ENCODE data around the gene DLGAP1.

DLGAP1 gene

GRCh38 chr18:3874125-3874524, 581.0 kb downstream of the DLGAP1 start:
- Mint-ChIP-seq H3K36me3 (no peaks in the 10 kb centered on the region), H3K4me3 (no peak overlapping the region), H3K9me3 (no peaks in the 10 kb centered on the region), H3K27ac (no peak overlapping the region), H3K4me1 (no peaks in the 10 kb centered on the region), H3K27me3 (peaks cover 12% of the 10 kb centered on the region)
- CTCF ChIA-PET: no interaction called here
- DNase-seq: no peak

GRCh38 chr18:3873698-3874097, 581.4 kb downstream of the DLGAP1 start:
- DNase-seq: no peak
- Mint-ChIP-seq H3K4me3 (no peak overlapping the region), H3K36me3 (no peaks in the 10 kb centered on the region), H3K27ac (no peak overlapping the region), H3K9me3 (no peaks in the 10 kb centered on the region), H3K4me1 (no peaks in the 10 kb centered on the region), H3K27me3 (peaks cover 12% of the 10 kb centered on the region)
- CTCF ChIA-PET: no interaction called here

GRCh38 chr18:3873211-3873610, 581.9 kb downstream of the DLGAP1 start:
- H3K27ac Mint-ChIP-seq: no peak overlapping the region
- DNase-seq: no peak
- no peak overlapping the region for H3K4me3 Mint-ChIP-seq
- no peaks in the 10 kb centered on the region for H3K36me3 Mint-ChIP-seq
- H3K4me1 Mint-ChIP-seq: no peaks in the 10 kb centered on the region
- CTCF ChIA-PET: no interaction called here
- H3K27me3 Mint-ChIP-seq: peaks cover 12% of the 10 kb centered on the region
- H3K9me3 Mint-ChIP-seq: no peaks in the 10 kb centered on the region

- no peaks in the 10 kb centered on the region for H3K4me1 Mint-ChIP-seq
- H3K27ac Mint-ChIP-seq: no peak overlapping the region
- DNase-seq: no peak
- no peaks in the 10 kb centered on the region for H3K36me3 Mint-ChIP-seq
- peaks cover 9% of the 10 kb centered on the region for H3K27me3 Mint-ChIP-seq
- CTCF ChIA-PET: no interaction called here
- no peak overlapping the region for H3K4me3 Mint-ChIP-seq
- no peaks in the 10 kb centered on the region for H3K9me3 Mint-ChIP-seq
Measured at GRCh38 chr18:3872641-3873040, 582.5 kb downstream of the DLGAP1 start.

DNA sequence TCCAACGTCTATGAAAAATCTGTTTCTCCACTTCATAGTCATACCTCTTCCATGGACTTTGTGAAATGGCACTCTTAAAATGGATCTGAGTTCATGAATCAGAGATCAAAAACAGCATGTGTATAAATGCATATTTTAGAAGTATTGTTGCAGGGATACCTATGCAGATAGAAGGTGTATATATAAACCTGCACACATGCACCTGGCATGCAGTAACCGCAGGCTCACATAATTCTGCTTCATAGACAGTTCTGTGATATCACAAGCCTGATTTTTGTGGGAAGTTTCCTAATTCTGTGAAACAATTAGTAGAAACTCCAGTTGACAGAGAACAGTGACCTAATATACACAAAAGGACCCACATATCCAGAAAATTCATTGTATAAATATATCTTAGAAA, 583.4 kb downstream of the DLGAP1 start:
- H3K4me3 Mint-ChIP-seq: no peak overlapping the region
- CTCF ChIA-PET: no interaction called here
- peaks cover 9% of the 10 kb centered on the region for H3K27me3 Mint-ChIP-seq
- H3K27ac Mint-ChIP-seq: no peak overlapping the region
- H3K9me3 Mint-ChIP-seq: no peaks in the 10 kb centered on the region
- no peak for DNase-seq
- no peaks in the 10 kb centered on the region for H3K36me3 Mint-ChIP-seq
- H3K4me1 Mint-ChIP-seq: no peaks in the 10 kb centered on the region

- Mint-ChIP-seq H3K9me3 (no peaks in the 10 kb centered on the region), H3K4me3 (no peak overlapping the region), H3K27me3 (peaks cover 6% of the 10 kb centered on the region), H3K27ac (no peak overlapping the region), H3K4me1 (no peaks in the 10 kb centered on the region), H3K36me3 (no peaks in the 10 kb centered on the region)
- DNase-seq: no peak
- CTCF ChIA-PET: no interaction called here
Measured at GRCh38 chr18:3870914-3871313, 584.2 kb downstream of the DLGAP1 start.

GRCh38 chr18:3869848-3870247, 585.3 kb downstream of the DLGAP1 start:
- Mint-ChIP-seq H3K9me3 (no peaks in the 10 kb centered on the region), H3K27me3 (peaks cover 5% of the 10 kb centered on the region), H3K27ac (no peak overlapping the region), H3K36me3 (no peaks in the 10 kb centered on the region), H3K4me1 (no peaks in the 10 kb centered on the region), H3K4me3 (no peak overlapping the region)
- CTCF ChIA-PET: interaction anchor here (1.2 to 2.7 kb wide), 5 partner anchors 96 to 588 kb away, joined by 3 to 22 read pairs (median 4); no protein-coding TSS in a partner anchor
- DNase-seq: no peak

- H3K4me3 Mint-ChIP-seq: no peak overlapping the region
- CTCF ChIA-PET: interaction anchor here (1.7 to 2.7 kb wide), 2 partner anchors 97 to 158 kb away, joined by 4 to 22 read pairs; no protein-coding TSS in a partner anchor
- H3K27me3 Mint-ChIP-seq: no peaks in the 10 kb centered on the region
- no peaks in the 10 kb centered on the region for H3K36me3 Mint-ChIP-seq
- H3K27ac Mint-ChIP-seq: no peak overlapping the region
- H3K9me3 Mint-ChIP-seq: no peaks in the 10 kb centered on the region
- H3K4me1 Mint-ChIP-seq: no peaks in the 10 kb centered on the region
- DNase-seq: no peak
Measured at GRCh38 chr18:3867864-3868311, 587.2 kb downstream of the DLGAP1 start.

DNA sequence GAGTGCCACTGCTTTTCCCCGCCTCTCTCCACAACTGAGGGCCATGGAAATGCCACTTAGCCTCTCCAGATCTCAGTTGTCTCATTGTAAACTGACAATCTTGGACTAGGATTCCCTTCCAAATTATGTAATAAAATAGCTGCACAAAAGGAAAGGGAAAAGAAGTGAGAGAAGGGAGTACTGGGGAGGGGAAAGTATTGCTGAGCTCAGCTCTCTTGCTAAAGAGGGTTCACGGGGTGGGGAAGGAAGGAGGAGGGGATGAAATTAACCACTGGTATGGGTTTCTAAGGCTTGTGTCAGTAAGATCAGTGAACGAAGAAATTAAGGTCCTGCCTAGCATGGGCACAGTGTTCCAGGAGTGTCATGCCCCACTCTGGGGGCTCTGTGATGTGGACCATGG, 587.9 kb downstream of the DLGAP1 start:
- no peak for DNase-seq
- CTCF ChIA-PET: no interaction called here
- H3K9me3 Mint-ChIP-seq: no peaks in the 10 kb centered on the region
- H3K4me3 Mint-ChIP-seq: no peak overlapping the region
- H3K27ac Mint-ChIP-seq: no peak overlapping the region
- H3K36me3 Mint-ChIP-seq: no peaks in the 10 kb centered on the region
- H3K27me3 Mint-ChIP-seq: no peaks in the 10 kb centered on the region
- H3K4me1 Mint-ChIP-seq: no peaks in the 10 kb centered on the region

DNA sequence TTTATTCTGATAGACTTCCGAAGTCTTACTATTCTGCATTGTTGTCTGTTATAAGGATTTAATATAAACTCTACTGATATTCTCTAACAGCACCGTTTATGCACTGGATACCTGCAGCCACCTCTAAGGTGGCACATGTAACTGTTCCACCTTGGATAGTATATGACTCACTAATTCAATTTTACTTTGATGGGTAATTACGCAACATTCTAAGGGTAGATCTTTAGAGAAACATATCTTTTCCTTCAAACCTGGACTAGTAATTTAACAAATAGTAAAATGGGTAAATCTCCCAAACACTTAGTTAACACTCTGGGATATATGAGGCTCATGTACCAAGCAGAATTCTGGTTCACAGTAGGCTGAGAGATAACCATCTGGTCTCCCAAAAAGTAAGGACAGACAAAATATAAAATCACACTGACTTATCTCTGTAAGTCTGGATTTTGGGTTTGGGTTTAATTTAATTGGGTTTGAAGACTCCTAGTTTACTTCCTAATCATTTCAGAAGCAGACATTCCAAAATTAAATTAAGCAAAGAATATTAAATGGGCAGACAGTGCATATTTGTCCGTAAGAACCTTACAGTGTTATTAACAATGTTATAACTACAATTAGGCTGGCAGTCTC, 590.3 kb downstream of the DLGAP1 start:
- Mint-ChIP-seq H3K4me3 (no peak overlapping the region), H3K36me3 (no peaks in the 10 kb centered on the region), H3K27me3 (no peaks in the 10 kb centered on the region), H3K27ac (no peak overlapping the region), H3K9me3 (no peaks in the 10 kb centered on the region), H3K4me1 (no peaks in the 10 kb centered on the region)
- CTCF ChIA-PET: no interaction called here
- DNase-seq: no peak

DNA sequence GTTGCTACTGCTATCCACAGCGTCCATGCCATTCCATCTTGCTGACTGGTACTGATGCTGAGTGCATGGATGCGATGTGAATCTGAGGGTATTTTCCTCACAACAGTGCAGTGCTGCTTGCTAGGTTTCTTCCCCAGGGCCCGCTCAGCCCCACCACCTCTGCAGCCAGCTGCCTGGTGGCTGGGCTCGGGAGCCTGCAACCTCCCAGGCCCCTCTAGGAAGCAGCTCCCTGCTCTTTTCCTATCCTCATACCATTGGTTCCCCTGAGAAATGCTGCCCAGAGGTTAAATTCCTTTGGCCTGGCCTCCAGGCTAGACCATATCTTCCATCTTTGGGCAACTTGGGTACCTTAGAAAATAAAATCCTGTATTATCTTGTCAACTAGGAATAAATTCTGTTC, 591.5 kb downstream of the DLGAP1 start:
- CTCF ChIA-PET: no interaction called here
- Mint-ChIP-seq H3K4me1 (no peaks in the 10 kb centered on the region), H3K27ac (no peak overlapping the region), H3K27me3 (no peaks in the 10 kb centered on the region), H3K36me3 (no peaks in the 10 kb centered on the region), H3K9me3 (no peaks in the 10 kb centered on the region), H3K4me3 (no peak overlapping the region)
- DNase-seq: no peak

DNA sequence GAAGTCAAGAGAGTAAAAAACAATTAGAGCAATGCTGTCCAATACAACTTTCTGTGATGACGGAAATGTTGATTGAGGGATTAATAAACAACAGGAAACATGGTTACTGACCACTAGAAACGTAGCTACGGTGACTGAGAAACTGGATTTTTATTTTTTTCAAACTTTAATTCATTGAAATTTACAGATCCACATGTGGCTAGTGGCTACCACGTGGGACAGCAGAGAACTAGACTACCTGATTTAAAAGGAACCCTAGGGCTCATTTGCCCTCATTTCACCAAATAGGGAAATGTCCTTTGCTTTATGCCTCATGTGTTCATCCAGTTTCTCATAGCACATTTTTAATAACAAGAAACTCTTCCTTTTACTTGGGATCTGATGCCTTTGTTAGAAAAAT, 592.1 kb downstream of the DLGAP1 start:
- CTCF ChIA-PET: no interaction called here
- no peaks in the 10 kb centered on the region for H3K9me3 Mint-ChIP-seq
- no peak overlapping the region for H3K4me3 Mint-ChIP-seq
- no peaks in the 10 kb centered on the region for H3K36me3 Mint-ChIP-seq
- DNase-seq: no peak
- no peaks in the 10 kb centered on the region for H3K27me3 Mint-ChIP-seq
- no peaks in the 10 kb centered on the region for H3K4me1 Mint-ChIP-seq
- no peak overlapping the region for H3K27ac Mint-ChIP-seq

- no peak for DNase-seq
- Mint-ChIP-seq H3K27me3 (no peaks in the 10 kb centered on the region), H3K27ac (no peak overlapping the region), H3K36me3 (no peaks in the 10 kb centered on the region), H3K4me1 (no peaks in the 10 kb centered on the region), H3K4me3 (no peak overlapping the region), H3K9me3 (no peaks in the 10 kb centered on the region)
- CTCF ChIA-PET: no interaction called here
Measured at GRCh38 chr18:3861495-3861894, 593.6 kb downstream of the DLGAP1 start.

DNA sequence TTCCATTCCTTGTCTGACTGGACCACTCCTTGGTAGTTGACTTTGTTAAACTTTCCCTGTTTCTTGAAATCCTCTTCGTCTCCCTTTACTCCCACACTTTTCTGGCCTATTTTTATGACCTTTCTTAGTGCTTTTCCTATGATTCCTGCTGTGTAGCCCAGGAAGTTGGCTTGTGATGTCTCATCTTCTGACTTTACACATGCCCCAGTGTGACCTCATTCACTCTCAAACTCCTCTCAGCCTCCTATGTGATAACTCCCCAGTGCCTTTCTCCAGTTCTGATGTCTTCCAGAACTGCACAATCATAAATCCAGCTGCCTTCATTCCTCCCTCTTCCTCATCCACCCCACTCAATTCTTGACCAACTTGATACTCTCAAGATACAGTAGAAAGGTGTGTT, 597.6 kb downstream of the DLGAP1 start:
- CTCF ChIA-PET: no interaction called here
- DNase-seq: no peak
- Mint-ChIP-seq H3K27ac (no peak overlapping the region), H3K9me3 (no peaks in the 10 kb centered on the region), H3K36me3 (no peaks in the 10 kb centered on the region), H3K27me3 (no peaks in the 10 kb centered on the region), H3K4me1 (no peaks in the 10 kb centered on the region), H3K4me3 (no peak overlapping the region)

DNA sequence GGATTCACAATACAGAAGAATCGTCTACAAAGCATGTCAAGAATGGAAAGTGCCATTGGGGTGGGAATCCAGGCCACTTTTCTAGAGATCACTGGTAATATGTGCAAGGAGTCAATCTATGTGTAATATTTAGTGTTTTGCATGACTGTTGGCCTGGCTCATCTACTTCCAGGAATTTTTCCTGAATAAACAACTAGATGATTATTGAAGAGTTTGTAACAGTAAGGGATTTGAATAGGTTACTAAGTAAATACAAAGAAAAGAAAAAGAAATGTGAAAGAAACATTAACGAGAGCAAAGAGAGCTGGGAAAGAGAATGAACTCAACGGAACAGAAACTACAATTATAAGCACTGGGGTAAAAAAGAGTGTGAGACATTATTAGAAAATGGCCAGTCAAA, 599.1 kb downstream of the DLGAP1 start:
- CTCF ChIA-PET: no interaction called here
- DNase-seq: no peak
- no peaks in the 10 kb centered on the region for H3K27me3 Mint-ChIP-seq

DNA sequence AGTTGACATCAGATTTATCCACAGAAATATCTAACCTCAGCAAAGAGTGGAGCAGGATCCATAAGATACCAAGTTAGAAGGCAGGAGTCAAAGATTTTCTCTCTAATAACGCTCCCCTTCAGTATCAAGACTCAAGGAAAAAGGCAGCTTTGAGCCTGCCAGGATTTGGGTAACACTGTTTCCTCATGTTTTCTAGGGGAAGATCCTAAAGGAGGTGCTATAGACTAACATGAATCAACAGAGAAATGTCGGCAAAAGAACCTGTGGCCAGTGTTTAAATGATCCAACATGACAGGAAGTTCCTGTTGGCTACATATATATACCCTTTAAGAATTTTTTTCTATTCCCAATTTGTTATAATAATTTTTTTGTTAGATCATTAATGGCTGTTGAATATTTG, 602.8 kb downstream of the DLGAP1 start:
- no peaks in the 10 kb centered on the region for H3K4me1 Mint-ChIP-seq
- no peaks in the 10 kb centered on the region for H3K27me3 Mint-ChIP-seq
- no peaks in the 10 kb centered on the region for H3K9me3 Mint-ChIP-seq
- DNase-seq: no peak
- H3K27ac Mint-ChIP-seq: no peak overlapping the region
- CTCF ChIA-PET: no interaction called here
- no peak overlapping the region for H3K4me3 Mint-ChIP-seq
- H3K36me3 Mint-ChIP-seq: no peaks in the 10 kb centered on the region

More for the DNA sequence above, 599.1 kb downstream of the DLGAP1 start:
- Mint-ChIP-seq H3K9me3 (no peaks in the 10 kb centered on the region), H3K4me1 (no peaks in the 10 kb centered on the region), H3K4me3 (no peak overlapping the region), H3K27ac (no peak overlapping the region), H3K36me3 (no peaks in the 10 kb centered on the region)
